Measurements from ENCODE around the gene SLC35F3.

GRCh38 chr1:233916706-233917105 is 12.2 kb downstream of the SLC35F3 start:
- no peak for TF ChIP-seq CTCF (IDR thresholded peaks at IDR 0.05)
- TF ChIP-seq POLR2A (IDR thresholded peaks at IDR 0.05): no peak

All from ovary (tissue), 3 donors.